Right atrium auricular region (tissue), 2 donors: ENCODE data around the gene PPBP. TPM values are rescaled to one million over a fixed set of nuclear protein-coding genes. Genes with fewer than 3 reads are reported as not detected.
"Not testable (repeated sequence)": the region's sequence is repeated elsewhere in the genome, so short reads cannot be mapped to it uniquely, and the experiment has no call there.

ENCODE experiments used
- DNase-seq: peaks from one replicate; pipeline ENCODE4 v3.0.0-alpha.2; 2019; ENCODE audit warnings: low spot score
- H3K27ac ChIP-seq, 2 donors: fragments of 200-600 bp; sonication (generic); 1 replicate in 1 of 2; 2 replicates in 1 of 2; pipeline ENCODE4 v1.5.1; 2016 to 2019
- H3K27me3 ChIP-seq, 2 donors: fragments of 200-600 bp; sonication (generic); one replicate each; pipeline versions ENCODE4 v1.5.1 to v1.6.0; 2017 to 2019
- H3K36me3 ChIP-seq: fragments of 200-600 bp; sonication (generic); one replicate; pipeline ENCODE4 v1.5.1; 2016
- H3K4me1 ChIP-seq, 2 donors: fragments of 200-600 bp; sonication (generic); one replicate each; pipeline versions ENCODE4 v1.5.1 to v1.6.0; 2017 to 2019
- H3K4me3 ChIP-seq, 2 donors: fragments of 200-600 bp; sonication (generic); 1 replicate in 1 of 2; 2 replicates in 1 of 2; pipeline ENCODE4 v1.5.1; 2017 to 2019; ENCODE audit warnings: mild to moderate bottlenecking in 1 of 2, moderate library complexity in 1 of 2
- H3K9me3 ChIP-seq, 2 donors: fragments of 200-600 bp; sonication (generic); one replicate each; pipeline ENCODE4 v1.5.1; 2019
- CTCF ChIP-seq, 2 donors: fragments of 200-600 bp; sonication (generic); IDR thresholded peaks; one replicate each; pipeline ENCODE4 v1.5.1; 2019; ENCODE audit warnings: antibody characterized with exemption in 2 of 2
- total RNA-seq, 2 donors: library from RNA; depleted of rRNA; stranded (reverse); fragments of >200 nt; gene quantifications; one replicate each; pipeline ENCODE4 v1.1.0, GENCODE V29; 2016

Gene PPBP
- total RNA-seq, 2 donors from 2014 or later = 1.6 TPM; not detected in 1

- H3K4me1 ChIP-seq = peaks cover 0 to 5% of the 10 kb centered on the region in 2 donors
- TF ChIP-seq CTCF (IDR thresholded peaks at IDR 0.05) = no peak
These were observed 3.1 kb downstream of the PPBP start for GRCh38 chr4:73984736-73985527.

GRCh38 chr4:73981175-73981574 lies 6.8 kb downstream of the PPBP start:
- not testable (repeated sequence) for H3K9me3 ChIP-seq, H3K4me1 ChIP-seq, H3K4me3 ChIP-seq, H3K36me3 ChIP-seq, DNase-seq, H3K27me3 ChIP-seq, H3K27ac ChIP-seq

More at GRCh38 chr4:73984736-73985527, 3.1 kb downstream of the PPBP start:
- H3K27me3 ChIP-seq = no peaks in the 10 kb centered on the region
- no peak overlapping the region for H3K4me3 ChIP-seq
- H3K36me3 ChIP-seq = no peaks in the 10 kb centered on the region
- no peak for DNase-seq
- H3K9me3 ChIP-seq = no peaks in the 10 kb centered on the region
- no peak overlapping the region for H3K27ac ChIP-seq

GRCh38 chr4:73979407-73979957 lies 8.5 kb downstream of the PPBP start:
- Histone ChIP-seq H3K27me3 (no peaks in the 10 kb centered on the region), H3K4me1 (peaks cover 0 to 5% of the 10 kb centered on the region in 2 donors), H3K27ac (no peak overlapping the region), H3K9me3 (peaks cover 0 to 15% of the 10 kb centered on the region in 2 donors), H3K36me3 (no peaks in the 10 kb centered on the region), H3K4me3 (no peak overlapping the region)
- no peak for DNase-seq
- TF ChIP-seq CTCF (IDR thresholded peaks at IDR 0.05) = no peak

- peaks cover 0 to 5% of the 10 kb centered on the region in 2 donors for H3K4me1 ChIP-seq
- H3K9me3 ChIP-seq = peaks cover 0 to 21% of the 10 kb centered on the region in 2 donors
- H3K4me3 ChIP-seq = no peak overlapping the region
- no peak for DNase-seq
- H3K27ac ChIP-seq = no peak overlapping the region
- no peaks in the 10 kb centered on the region for H3K27me3 ChIP-seq
- no peaks in the 10 kb centered on the region for H3K36me3 ChIP-seq
- TF ChIP-seq CTCF (IDR thresholded peaks at IDR 0.05) = no peak
These were observed 9.1 kb downstream of the PPBP start for GRCh38 chr4:73978886-73979285.

- Histone ChIP-seq H3K27me3 (no peaks in the 10 kb centered on the region), H3K36me3 (no peaks in the 10 kb centered on the region), H3K9me3 (peaks cover 0 to 38% of the 10 kb centered on the region in 2 donors), H3K27ac (no peak overlapping the region), H3K4me3 (no peak overlapping the region), H3K4me1 (peaks cover 0 to 2% of the 10 kb centered on the region in 2 donors)
- no peak for DNase-seq
- no peak for TF ChIP-seq CTCF (IDR thresholded peaks at IDR 0.05)
These were observed 11.3 kb downstream of the PPBP start for GRCh38 chr4:73976716-73977115.

- H3K9me3 ChIP-seq = peaks cover 0 to 43% of the 10 kb centered on the region in 2 donors
- H3K27me3 ChIP-seq = no peaks in the 10 kb centered on the region
- TF ChIP-seq CTCF (IDR thresholded peaks at IDR 0.05) = no peak
- no peak overlapping the region for H3K27ac ChIP-seq
- H3K4me1 ChIP-seq = no peaks in the 10 kb centered on the region
- no peak overlapping the region for H3K4me3 ChIP-seq
- H3K36me3 ChIP-seq = no peaks in the 10 kb centered on the region
- DNase-seq = no peak
These were observed 11.8 kb downstream of the PPBP start for GRCh38 chr4:73976217-73976616.
